Tibial nerve (tissue), 4 donors: Measurements from ENCODE around the gene MTUS2. TPM values are rescaled to one million over a fixed set of nuclear protein-coding genes. Genes with fewer than 3 reads are reported as not detected.
A peak's percentile ranks its signal among the peaks of the same experiment; 100 is the strongest.

Experiments used
- DNase-seq, 2 donors: peaks; one replicate each; pipeline ENCODE4 v3.0.0-alpha.2; 2019; ENCODE audit warnings: low spot score in 2 of 2
- H3K27ac ChIP-seq, 4 donors: fragments of 200-600 bp; sonication (generic) in 3 of 4; one replicate each; pipeline ENCODE4 v1.5.1; 2017 to 2019; ENCODE audit warnings: mild to moderate bottlenecking in 1 of 4
- H3K27me3 ChIP-seq, 2 donors: fragments of 200-600 bp; sonication (generic) in 1 of 2; one replicate each; pipeline versions ENCODE4 v1.5.1 to v1.6.0; 2017 to 2019
- H3K36me3 ChIP-seq, 3 donors: fragments of 200-600 bp; sonication (generic); one replicate each; pipeline ENCODE4 v1.5.1; 2018 to 2019
- H3K4me1 ChIP-seq, 4 donors: fragments of 200-600 bp; sonication (generic) in 3 of 4; one replicate each; pipeline ENCODE4 v1.5.1; 2017 to 2019
- H3K4me3 ChIP-seq, 4 donors: fragments of 200-600 bp; sonication (generic) in 3 of 4; one replicate each; pipeline ENCODE4 v1.5.1; 2017 to 2019; ENCODE audit warnings: mild to moderate bottlenecking in 1 of 4, moderate library complexity in 1 of 4
- H3K9me3 ChIP-seq, 4 donors: fragments of 200-600 bp; sonication (generic) in 3 of 4; one replicate each; pipeline ENCODE4 v1.5.1; 2017 to 2019
- CTCF ChIP-seq, 5 experiments: fragments of 200-600 bp in 3 of 5; fragments of 450-650 bp in 2 of 5; sonication (generic) in 3 of 5; IDR thresholded peaks; one replicate each; pipeline ENCODE4 v1.5.1; 2016 to 2019; ENCODE audit warnings: antibody characterized with exemption in 5 of 5, mild to moderate bottlenecking in 3 of 5, moderate library complexity in 2 of 5
- EP300 ChIP-seq, 2 donors: sonication (generic); formaldehyde crosslinking; IDR thresholded peaks; one replicate each; pipeline ENCODE4 v1.6.1; 2017; ENCODE audit warnings: antibody characterized with exemption in 2 of 2, mild to moderate bottlenecking in 1 of 2
- POLR2A ChIP-seq, 2 donors: fragments of 450-650 bp; IDR thresholded peaks; one replicate each; pipeline ENCODE4 v1.6.1; 2017; ENCODE audit warnings: antibody characterized with exemption in 2 of 2, mild to moderate bottlenecking in 2 of 2, moderate library complexity in 2 of 2
- WGBS, 2 donors: methylation state at CpG; one replicate each; pipeline ENCODE4 v1.1.5; 2018; 5-methylcytosine and 5-hydroxymethylcytosine counted together
- total RNA-seq, 4 donors: library from RNA; depleted of rRNA; stranded (reverse); fragments of >200 nt; gene quantifications; one replicate each; pipeline ENCODE4 v1.1.0, GENCODE V29; 2016

MTUS2 gene
- under 1 TPM in 1 of 4 donors, not detected in 3; 0.20 TPM for total RNA-seq

- DNase-seq, result no peak
- WGBS, 2 donors, result 2 to 10% methylated on average over 5 to 71 of the region's 89 CpGs
- peaks cover 0 to 11% (median 0%) of the 10 kb centered on the region in 4 donors for H3K9me3 ChIP-seq
- no peak for TF ChIP-seq CTCF (IDR thresholded peaks at IDR 0.05)
- no peak for TF ChIP-seq EP300 (IDR thresholded peaks at IDR 0.05)
- H3K4me1 ChIP-seq, result peaks cover 0 to 12% (median 3%) of the 10 kb centered on the region in 4 donors
- peak within 1 kb of the TSS in 1 of 4 donors; percentile 38 for H3K4me3 ChIP-seq
- H3K36me3 ChIP-seq, result no peaks in the 10 kb centered on the region
- peaks cover 0 to 50% of the 10 kb centered on the region in 2 donors for H3K27me3 ChIP-seq
- H3K27ac ChIP-seq, result no peak within 1 kb of the TSS
Observed at GRCh38 chr13:28820099-28821051, at the start of gene MTUS2. TSS of gene MTUS2 (plus strand) at chr13:28820339.

- Histone ChIP-seq H3K4me1 (no peaks in the 10 kb centered on the region), H3K27ac (no peak overlapping the region), H3K9me3 (peaks cover 0 to 27% (median 0%) of the 10 kb centered on the region in 4 donors), H3K36me3 (no peaks in the 10 kb centered on the region), H3K4me3 (no peak overlapping the region), H3K27me3 (no peaks in the 10 kb centered on the region)
- no peak for DNase-seq
- 91 to 93% methylated on average over 41 to 47 of the region's 48 CpGs for WGBS, 2 donors
- TF ChIP-seq CTCF (IDR thresholded peaks at IDR 0.05), result no peak
- no peak for TF ChIP-seq EP300 (IDR thresholded peaks at IDR 0.05)
- no peak for TF ChIP-seq POLR2A (IDR thresholded peaks at IDR 0.05)
Observed at GRCh38 chr13:28778308-28779215, 41.6 kb upstream of the MTUS2 start.

GRCh38 chr13:28792992-28793391 lies 27.1 kb upstream of the MTUS2 start:
- WGBS, 2 donors, result 39 to 51% methylated on average over 2 of the region's 2 CpGs
- H3K9me3 ChIP-seq, result no peaks in the 10 kb centered on the region
- no peaks in the 10 kb centered on the region for H3K27me3 ChIP-seq
- H3K36me3 ChIP-seq, result no peaks in the 10 kb centered on the region
- DNase-seq, result no peak
- H3K27ac ChIP-seq, result no peak overlapping the region
- TF ChIP-seq CTCF (IDR thresholded peaks at IDR 0.05) (no peak), POLR2A (IDR thresholded peaks at IDR 0.05) (no peak), EP300 (IDR thresholded peaks at IDR 0.05) (no peak)
- H3K4me3 ChIP-seq, result no peak overlapping the region
- H3K4me1 ChIP-seq, result peaks cover 0 to 7% (median 0%) of the 10 kb centered on the region in 4 donors

- TF ChIP-seq CTCF (IDR thresholded peaks at IDR 0.05), result no peak
- no peak for TF ChIP-seq POLR2A (IDR thresholded peaks at IDR 0.05)
- TF ChIP-seq EP300 (IDR thresholded peaks at IDR 0.05), result no peak
- peaks cover 0 to 7% (median 0%) of the 10 kb centered on the region in 4 donors for H3K4me1 ChIP-seq
- no peak overlapping the region for H3K4me3 ChIP-seq
- WGBS, 2 donors, result 46 to 59% methylated on average over 6 of the region's 6 CpGs
- no peaks in the 10 kb centered on the region for H3K9me3 ChIP-seq
- no peaks in the 10 kb centered on the region for H3K27me3 ChIP-seq
- no peak for DNase-seq
- H3K27ac ChIP-seq, result no peak overlapping the region
- no peaks in the 10 kb centered on the region for H3K36me3 ChIP-seq
Observed at GRCh38 chr13:28794396-28794795, 25.7 kb upstream of the MTUS2 start.
